Stimulated activated CD4-positive, alpha-beta T cell treated with anti-CD3 and anti-CD28 coated beads, Interleukin-4, amount 100 ng/mL, for 1 hour (primary cell): ENCODE data around the gene APEH.

Experiments
- DNase-seq: peaks from one replicate; pipeline ENCODE4 v3.0.0-alpha.2; 2020

The APEH gene

GRCh38 chr3:49673715-49674496, at the start of gene APEH:
APEH (plus strand) TSS chr3:49674351; CDS start chr3:49674402, 51 bp downstream.
- peak; percentile 98 for DNase-seq

GRCh38 chr3:49625071-49625470, 49.1 kb upstream of the APEH start:
- DNase-seq, result no peak

GRCh38 chr3:49626101-49626581, 48.0 kb upstream of the APEH start:
- DNase-seq, result no peak

DNA sequence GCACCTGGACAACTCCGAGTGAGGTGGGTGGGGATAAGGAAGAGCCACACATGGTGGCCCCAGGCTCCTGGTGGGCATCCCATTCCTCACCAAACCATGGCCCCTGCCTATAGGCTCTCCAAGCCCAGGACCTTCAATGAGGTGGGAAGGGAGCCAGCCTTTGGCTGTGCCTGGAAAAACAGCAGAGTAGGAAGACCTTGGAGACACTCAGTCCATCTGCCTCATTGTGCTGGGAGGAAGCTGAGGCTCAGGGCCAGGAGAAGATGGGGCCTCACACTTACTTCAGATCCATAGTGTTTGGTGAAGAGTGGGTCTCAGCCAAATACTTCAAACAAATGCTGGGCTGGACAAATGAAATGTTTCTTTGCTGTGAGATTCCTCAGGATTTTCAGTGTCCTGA, 47.4 kb upstream of the APEH start:
- no peak for DNase-seq

GRCh38 chr3:49627634-49628033, 46.5 kb upstream of the APEH start:
- DNase-seq, result no peak

DNA sequence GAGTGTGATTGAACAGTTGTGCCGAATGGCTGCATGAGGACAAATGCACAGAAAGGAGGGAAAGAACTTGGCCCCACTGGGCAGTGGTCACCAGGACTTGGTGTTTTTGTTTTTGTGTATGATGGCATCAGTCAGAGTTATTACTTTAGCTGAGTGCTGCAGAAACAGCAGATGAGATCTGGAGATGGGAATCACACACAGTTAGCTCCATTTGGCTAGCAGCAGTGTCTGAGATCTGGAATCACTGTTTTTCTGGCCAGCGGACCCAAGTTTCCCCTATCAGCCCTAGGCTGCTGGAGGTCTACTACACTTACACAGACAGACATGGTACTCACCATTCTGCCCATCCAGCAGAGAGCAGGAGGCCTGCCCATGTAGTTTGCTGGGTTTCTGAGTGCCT, 45.9 kb upstream of the APEH start:
- no peak for DNase-seq

DNA sequence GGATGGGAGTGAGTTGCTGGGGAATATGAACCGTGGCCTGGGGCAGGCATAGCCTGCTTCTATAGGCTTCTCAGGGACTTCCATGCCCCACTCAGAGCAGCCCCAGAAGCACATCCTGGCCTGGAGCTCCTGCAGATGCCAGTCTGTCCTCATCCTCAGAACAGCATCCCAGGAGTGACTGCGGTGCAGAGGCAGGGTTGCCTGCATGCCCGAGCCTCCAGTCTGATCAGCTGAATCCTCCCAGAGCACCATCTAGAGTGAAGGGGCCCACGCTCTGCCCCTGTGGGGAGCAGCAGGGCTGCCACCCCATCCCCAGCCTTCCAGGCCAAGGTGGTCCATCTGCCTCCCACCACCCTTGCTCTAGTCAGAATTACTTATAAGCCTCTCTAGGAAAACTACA, 44.7 kb upstream of the APEH start:
- DNase-seq, result no peak

GRCh38 chr3:49629866-49630265, 44.3 kb upstream of the APEH start:
- no peak for DNase-seq

DNA sequence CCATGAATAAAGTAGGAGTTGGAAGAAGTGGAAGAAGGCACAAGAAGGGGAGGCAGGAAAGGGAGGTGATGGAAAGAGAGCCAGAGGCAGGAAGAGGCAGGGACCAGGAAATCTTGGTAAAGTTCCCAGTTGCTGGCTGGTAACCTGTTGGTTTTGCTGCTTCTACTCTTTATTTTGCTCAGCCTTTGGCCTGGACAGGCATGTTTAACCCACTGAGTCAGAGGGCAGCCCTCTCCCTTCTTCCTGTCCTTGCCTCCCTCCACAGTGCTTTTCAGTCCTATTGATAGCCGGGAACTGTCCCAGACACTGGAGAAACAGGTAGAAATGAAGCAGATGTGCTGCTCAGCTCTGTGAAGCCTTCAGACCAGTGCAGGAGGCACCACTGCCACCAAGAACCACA, 43.4 kb upstream of the APEH start:
- DNase-seq, result no peak

DNA sequence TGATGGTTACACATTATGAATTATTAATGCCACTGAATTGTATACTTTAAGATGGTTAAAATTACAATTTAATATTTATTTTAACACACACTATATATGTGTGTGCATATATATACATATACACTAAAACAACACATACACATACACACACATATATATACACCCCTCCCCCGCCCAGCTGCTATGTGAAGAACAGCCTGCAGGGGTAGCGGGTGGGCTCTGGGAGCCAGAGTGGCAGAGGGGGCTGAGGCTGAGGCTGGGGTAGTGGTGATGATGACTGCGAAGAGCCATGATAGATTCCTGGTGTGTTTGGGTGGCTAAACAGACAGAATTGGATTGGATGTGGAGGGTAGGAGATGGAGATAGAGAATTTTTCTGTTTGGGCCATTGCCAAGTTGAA, 39.4 kb upstream of the APEH start:
- DNase-seq, result no peak

- DNase-seq, result no peak
Measured at GRCh38 chr3:49636883-49637609, 37.1 kb upstream of the APEH start.

GRCh38 chr3:49638445-49638844, 35.7 kb upstream of the APEH start:
- DNase-seq, result no peak

DNA sequence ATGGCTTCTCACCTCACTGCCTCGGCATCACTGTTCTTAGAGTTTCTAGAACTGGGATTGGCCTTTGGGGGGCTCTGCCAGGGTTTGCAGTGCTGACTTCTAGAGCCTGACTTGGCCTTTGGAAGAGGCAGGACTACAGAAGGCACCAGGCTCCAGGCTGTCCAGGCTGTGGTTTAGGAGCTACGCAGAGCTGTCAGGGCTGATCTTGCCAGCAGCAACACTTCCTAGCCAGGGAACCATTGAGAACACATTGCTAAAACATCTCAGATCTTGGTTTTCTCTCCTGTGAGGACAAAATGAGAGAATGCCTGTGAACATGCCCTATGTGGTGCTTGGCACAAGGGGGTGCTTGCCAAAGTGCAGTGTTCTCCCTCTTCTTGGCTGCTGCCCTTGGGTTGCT, 34.6 kb upstream of the APEH start:
- DNase-seq, result no peak

DNA sequence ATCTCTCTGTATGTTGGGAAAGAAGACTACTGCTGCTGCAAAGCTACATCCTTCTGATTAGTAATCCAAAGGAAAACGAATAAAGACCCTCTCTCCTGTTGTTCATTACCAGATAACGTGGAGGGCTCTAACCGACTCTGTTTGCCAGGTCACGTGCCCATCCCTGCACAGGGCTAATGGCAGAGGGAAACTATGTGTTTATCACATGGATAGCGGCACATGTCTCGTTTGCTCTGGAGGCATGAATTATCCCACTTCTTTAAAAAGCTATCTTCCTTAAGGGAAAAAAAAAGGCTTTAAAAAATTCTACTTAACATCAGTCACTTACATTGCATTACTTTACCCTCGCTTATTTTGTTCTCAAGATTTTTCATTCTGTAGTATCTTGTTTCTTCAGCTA, 32.9 kb upstream of the APEH start:
- DNase-seq, result no peak

DNA sequence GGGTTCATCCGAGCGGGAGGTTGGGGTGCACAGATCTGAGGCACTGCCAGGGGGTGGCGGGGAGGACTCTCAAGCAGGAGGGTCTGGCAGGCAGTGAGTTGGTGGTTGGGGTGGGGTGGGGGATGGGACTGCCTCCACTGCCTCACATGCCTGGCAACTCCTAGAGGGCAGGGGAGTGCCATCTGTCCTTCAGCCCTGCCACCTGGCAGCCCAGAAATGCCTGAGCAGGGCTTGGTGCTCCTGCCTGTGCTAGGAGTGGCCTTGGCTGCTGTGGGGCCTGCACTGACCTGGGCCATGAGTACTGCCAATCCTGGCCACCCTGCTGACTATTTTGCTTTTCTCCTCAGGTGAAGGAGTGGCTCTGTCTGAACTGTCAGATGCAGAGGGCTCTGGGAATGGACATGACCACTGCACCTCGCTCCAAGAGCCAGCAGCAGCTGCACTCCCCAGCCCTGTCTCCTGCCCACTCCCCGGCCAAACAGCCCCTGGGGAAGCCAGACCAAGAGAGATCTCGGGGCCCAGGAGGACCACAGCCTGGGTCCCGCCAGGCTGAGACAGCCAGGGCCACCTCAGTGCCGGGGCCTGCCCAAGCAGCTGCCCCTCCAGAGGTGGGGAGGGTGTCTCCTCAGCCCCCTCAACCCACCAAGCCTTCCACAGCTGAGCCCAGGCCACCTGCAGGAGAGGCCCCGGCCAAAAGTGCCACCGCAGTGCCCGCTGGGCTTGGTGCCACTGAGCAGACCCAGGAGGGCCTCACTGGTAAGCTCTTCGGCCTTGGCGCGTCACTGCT, 32.0 kb upstream of the APEH start:
- no peak for DNase-seq

GRCh38 chr3:49642708-49643145, 31.4 kb upstream of the APEH start:
- no peak for DNase-seq

GRCh38 chr3:49644684-49645083, 29.5 kb upstream of the APEH start:
- no peak for DNase-seq

GRCh38 chr3:49646236-49646635, 27.9 kb upstream of the APEH start:
- no peak for DNase-seq

GRCh38 chr3:49647741-49648140, 26.4 kb upstream of the APEH start:
- DNase-seq, result no peak

DNA sequence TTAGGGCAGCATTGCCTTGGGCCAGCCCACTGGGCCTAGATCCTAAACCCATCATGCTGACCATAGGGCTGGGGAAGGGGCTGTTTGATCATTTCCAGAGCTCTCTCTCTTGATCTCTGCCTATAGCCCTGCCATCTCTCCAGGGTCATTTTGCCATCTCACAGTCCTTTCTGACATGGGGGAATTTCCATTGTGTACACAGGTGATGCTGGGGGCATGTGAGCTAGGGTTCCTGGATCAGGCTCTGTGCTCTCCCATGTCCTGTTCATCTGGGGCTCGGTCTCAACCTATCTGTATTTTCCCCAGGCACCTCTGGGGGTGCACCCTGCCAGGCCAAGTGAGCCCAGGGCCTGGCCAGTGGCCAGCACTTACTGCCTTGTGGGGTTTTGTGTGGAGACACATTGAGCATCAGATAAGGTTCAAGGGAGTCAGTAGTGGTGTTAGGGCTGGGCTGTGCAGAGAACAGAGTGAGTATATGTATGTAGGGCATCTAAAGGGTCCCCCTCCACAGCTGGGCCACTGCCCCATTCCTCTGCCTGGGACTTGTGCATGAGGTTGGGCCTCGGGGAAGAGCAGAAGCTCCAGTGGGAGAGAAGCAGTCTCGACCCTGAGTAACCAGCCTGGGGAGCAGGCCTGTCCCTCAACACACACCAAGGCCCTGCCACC, 25.7 kb upstream of the APEH start:
- DNase-seq, result no peak

GRCh38 chr3:49649576-49649975, 24.6 kb upstream of the APEH start:
- DNase-seq, result no peak

GRCh38 chr3:49650177-49650576, 24.0 kb upstream of the APEH start:
- DNase-seq, result no peak

GRCh38 chr3:49650637-49651036, 23.5 kb upstream of the APEH start:
- DNase-seq, result no peak
